Colonic mucosa (tissue), 4 donors: ENCODE measurements around the gene PTGER4. TPM values are rescaled to one million over a fixed set of nuclear protein-coding genes. Genes with fewer than 3 reads are reported as not detected.

Source experiments
- DNase-seq: peaks from one replicate; pipeline ENCODE4 v3.0.0-alpha.2; 2020
- H3K27ac ChIP-seq: fragments of 200-600 bp; one replicate; pipeline ENCODE4 v1.8.0; 2021
- H3K27me3 ChIP-seq: fragments of 200-600 bp; one replicate; pipeline ENCODE4 v1.8.0; 2021
- H3K36me3 ChIP-seq: fragments of 200-600 bp; one replicate; pipeline ENCODE4 v1.8.0; 2021
- H3K4me1 ChIP-seq: fragments of 200-600 bp; one replicate; pipeline ENCODE4 v1.8.0; 2021; ENCODE audit warnings: mild to moderate bottlenecking
- H3K4me3 ChIP-seq: fragments of 200-600 bp; one replicate; pipeline ENCODE4 v1.8.0; 2021
- H3K9ac ChIP-seq, 2 donors: one replicate each; pipeline ENCODE4 v1.7.0; 2013; ENCODE audit warnings: control low read depth in 2 of 2, low read depth in 2 of 2, low read length in 2 of 2
- H3K9me3 ChIP-seq: fragments of 200-600 bp; one replicate; pipeline ENCODE4 v1.8.0; 2021
- intact Hi-C: fragments of 100-400 bp; cut with DNase I; formaldehyde crosslinking; loops from one replicate; pipeline ENCODE4 v1.14.1; 2022
- total RNA-seq, 2 donors: library from RNA; stranded (reverse); fragmentation: NEBNext Ultra II Directional in 1 of 2; extraction: Animal tissue kit (Norgen Biotek cat#: 25700) in 1 of 2; gene quantifications; one replicate each; pipeline ENCODE4 v1.2.1, GENCODE V29; 2021
- TF ChIP-seq, protein P1 (sequence below): fragments of 200-600 bp; IDR thresholded peaks from one replicate; pipeline ENCODE4 v1.8.0; 2022; ENCODE audit warnings: antibody characterized with exemption, mild to moderate bottlenecking
- donor health status: healthy.
- donor health status: DM: no; HTN: no; CAD: no.
- donor health status: DM: no; HTN: no; CAD: no.

PTGER4 gene
- total RNA-seq, 2 donors from 2014 or later, result 28.1 to 53.4 TPM

DNA sequence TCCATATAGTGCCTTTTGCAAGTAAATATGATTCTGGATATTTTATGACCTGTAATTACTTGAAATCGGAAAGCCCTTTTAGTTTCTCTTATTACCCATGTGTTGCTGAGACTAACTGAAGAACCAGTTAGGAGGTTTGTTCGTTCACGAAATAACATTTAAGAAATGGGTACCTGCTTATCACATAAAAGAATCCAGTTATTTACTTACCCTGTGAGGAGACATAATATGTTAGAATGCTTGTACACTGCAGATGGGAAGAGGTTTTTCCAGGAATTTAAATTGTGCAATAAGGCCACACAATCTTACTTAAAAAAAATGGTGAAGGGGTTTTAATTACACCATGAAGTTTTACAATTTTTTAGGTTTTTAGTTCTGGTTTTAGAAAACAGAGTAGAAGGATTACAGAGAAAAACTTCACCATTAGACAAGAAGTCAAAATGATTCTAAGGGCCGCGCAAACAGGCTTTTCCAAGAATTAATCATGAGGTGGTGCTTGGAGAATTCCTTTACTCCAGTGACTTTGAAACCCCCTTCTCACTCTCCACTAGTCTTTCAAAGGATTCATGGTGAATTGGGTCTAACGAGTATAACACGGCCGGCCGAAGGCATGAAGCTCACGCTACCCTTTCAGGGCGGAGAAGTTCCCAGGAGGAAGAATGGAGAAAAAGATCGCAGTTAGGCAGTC is 1.1 kb upstream of the PTGER4 start:
- TF ChIP-seq, protein P1, sequence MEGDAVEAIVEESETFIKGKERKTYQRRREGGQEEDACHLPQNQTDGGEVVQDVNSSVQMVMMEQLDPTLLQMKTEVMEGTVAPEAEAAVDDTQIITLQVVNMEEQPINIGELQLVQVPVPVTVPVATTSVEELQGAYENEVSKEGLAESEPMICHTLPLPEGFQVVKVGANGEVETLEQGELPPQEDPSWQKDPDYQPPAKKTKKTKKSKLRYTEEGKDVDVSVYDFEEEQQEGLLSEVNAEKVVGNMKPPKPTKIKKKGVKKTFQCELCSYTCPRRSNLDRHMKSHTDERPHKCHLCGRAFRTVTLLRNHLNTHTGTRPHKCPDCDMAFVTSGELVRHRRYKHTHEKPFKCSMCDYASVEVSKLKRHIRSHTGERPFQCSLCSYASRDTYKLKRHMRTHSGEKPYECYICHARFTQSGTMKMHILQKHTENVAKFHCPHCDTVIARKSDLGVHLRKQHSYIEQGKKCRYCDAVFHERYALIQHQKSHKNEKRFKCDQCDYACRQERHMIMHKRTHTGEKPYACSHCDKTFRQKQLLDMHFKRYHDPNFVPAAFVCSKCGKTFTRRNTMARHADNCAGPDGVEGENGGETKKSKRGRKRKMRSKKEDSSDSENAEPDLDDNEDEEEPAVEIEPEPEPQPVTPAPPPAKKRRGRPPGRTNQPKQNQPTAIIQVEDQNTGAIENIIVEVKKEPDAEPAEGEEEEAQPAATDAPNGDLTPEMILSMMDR, result no peak
- no peak for DNase-seq
- H3K9ac ChIP-seq, result peak overlapping the region; percentile 65 to 98
- H3K9me3 ChIP-seq, result no peaks in the 10 kb centered on the region
- no peaks in the 10 kb centered on the region for H3K36me3 ChIP-seq
- H3K27ac ChIP-seq, result peak overlapping the region; percentile 95
- intact Hi-C loops, result no loop called here
- H3K4me1 ChIP-seq, result no peaks in the 10 kb centered on the region
- H3K27me3 ChIP-seq, result no peaks in the 10 kb centered on the region
- peak overlapping the region; percentile 63 for H3K4me3 ChIP-seq

DNA sequence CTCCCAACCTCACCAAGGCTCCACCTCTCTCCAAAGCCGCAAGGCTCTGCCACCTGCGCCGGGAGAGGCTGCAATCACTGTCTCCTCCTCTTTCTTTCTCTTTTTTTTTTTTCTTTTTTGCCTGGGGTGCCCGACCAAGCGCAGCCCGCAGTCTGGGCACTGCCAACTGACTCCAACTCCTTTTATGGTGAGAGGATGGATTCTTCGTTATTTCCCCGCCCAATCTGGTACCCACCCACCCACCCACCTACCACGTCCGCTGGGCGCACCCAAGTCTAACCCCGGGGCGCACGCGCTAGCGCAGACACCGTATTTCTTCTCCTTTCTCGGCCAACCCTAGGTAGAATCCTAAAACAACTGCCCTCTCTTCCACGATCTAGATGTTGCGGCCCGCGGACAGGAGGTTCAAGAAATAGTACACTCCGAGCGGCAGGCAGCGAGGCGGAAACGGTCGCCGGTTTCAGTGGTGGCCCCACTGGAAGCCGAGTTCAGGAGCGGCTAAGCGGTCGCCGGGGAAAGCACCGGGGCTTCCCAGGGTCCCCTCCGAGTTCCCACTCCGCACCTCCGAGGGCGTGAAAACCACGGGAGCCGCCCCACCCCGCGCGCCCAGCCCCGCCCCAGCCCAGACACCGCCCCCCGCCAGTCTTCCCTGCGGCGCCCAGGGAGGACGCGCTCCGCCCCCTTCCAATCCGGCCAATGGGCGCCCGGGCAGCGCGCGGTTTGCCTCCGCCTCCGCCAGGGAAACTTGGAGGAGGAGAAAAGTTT is 385 bp upstream of the PTGER4 start:
- peak; percentile 98 for DNase-seq
- Histone ChIP-seq H3K27me3 (no peaks in the 10 kb centered on the region), H3K36me3 (no peaks in the 10 kb centered on the region), H3K4me3 (peak overlapping the region; percentile 63), H3K27ac (peak overlapping the region; percentile 95), H3K9me3 (no peaks in the 10 kb centered on the region), H3K9ac (peak overlapping the region; percentile 95 to 98), H3K4me1 (no peaks in the 10 kb centered on the region)
- intact Hi-C loops, result no loop called here
- TF ChIP-seq, protein P1, result no peak

DNA sequence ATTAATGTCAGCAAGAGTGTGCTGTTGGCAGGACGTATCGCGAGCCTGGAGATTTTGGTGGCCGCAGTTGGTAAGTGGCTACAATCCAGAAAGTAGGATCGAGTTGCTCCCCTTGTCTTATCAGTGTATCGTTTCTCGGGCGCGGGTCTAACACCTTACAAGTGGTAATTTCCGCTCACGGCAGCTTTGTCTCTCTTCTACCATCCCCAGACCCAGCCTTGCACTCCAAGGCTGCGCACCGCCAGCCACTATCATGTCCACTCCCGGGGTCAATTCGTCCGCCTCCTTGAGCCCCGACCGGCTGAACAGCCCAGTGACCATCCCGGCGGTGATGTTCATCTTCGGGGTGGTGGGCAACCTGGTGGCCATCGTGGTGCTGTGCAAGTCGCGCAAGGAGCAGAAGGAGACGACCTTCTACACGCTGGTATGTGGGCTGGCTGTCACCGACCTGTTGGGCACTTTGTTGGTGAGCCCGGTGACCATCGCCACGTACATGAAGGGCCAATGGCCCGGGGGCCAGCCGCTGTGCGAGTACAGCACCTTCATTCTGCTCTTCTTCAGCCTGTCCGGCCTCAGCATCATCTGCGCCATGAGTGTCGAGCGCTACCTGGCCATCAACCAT is 1.1 kb downstream of the PTGER4 start:
- peak overlapping the region; percentile 95 for H3K27ac ChIP-seq
- no peaks in the 10 kb centered on the region for H3K27me3 ChIP-seq
- peak; percentile 60 for DNase-seq
- no peaks in the 10 kb centered on the region for H3K9me3 ChIP-seq
- H3K9ac ChIP-seq, result peak overlapping the region; percentile 92 to 98
- intact Hi-C loops, result loop anchor here (5.0 to 10.0 kb wide), 2 partner anchors 656 to 969 kb away; no protein-coding TSS in a partner anchor
- TF ChIP-seq, protein P1, result no peak
- H3K4me1 ChIP-seq, result peaks cover 5% of the 10 kb centered on the region
- H3K36me3 ChIP-seq, result no peaks in the 10 kb centered on the region
- peak overlapping the region; percentile 63 for H3K4me3 ChIP-seq

DNA sequence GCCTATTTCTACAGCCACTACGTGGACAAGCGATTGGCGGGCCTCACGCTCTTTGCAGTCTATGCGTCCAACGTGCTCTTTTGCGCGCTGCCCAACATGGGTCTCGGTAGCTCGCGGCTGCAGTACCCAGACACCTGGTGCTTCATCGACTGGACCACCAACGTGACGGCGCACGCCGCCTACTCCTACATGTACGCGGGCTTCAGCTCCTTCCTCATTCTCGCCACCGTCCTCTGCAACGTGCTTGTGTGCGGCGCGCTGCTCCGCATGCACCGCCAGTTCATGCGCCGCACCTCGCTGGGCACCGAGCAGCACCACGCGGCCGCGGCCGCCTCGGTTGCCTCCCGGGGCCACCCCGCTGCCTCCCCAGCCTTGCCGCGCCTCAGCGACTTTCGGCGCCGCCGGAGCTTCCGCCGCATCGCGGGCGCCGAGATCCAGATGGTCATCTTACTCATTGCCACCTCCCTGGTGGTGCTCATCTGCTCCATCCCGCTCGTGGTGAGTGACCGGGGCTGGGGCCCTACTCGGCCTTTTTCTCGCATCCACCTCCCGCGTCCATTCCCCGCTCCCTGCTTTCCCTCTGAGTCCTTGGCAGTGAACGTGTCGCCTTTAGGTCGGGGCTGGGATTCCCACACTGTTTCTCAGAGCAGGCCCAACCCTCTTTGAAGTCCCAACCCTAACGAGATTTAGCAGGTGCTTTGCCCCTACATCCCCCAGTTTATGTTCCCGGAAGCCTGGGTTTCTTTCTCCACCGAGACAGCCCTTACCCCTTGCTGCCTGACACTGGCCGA is 1.8 kb downstream of the PTGER4 start:
- Histone ChIP-seq H3K27me3 (no peaks in the 10 kb centered on the region), H3K4me3 (peak overlapping the region; percentile 63), H3K36me3 (no peaks in the 10 kb centered on the region), H3K9me3 (no peaks in the 10 kb centered on the region), H3K27ac (peak overlapping the region; percentile 95), H3K9ac (peak overlapping the region; percentile 92 to 98), H3K4me1 (peaks cover 6% of the 10 kb centered on the region)
- intact Hi-C loops, result loop anchor here (5.0 to 10.0 kb wide), 2 partner anchors 657 to 969 kb away; no protein-coding TSS in a partner anchor
- peak; percentile 61 for DNase-seq
- TF ChIP-seq, protein P1, result no peak
